HCT116 (cell line): ENCODE data around the gene TMEM243. TPM values are rescaled to one million over a fixed set of nuclear protein-coding genes. Genes with fewer than 3 reads are reported as not detected.

Experiments
- ATAC-seq: fragments of 200-7000 bp; cut with Tn5 transposase; 2 replicates; pipeline ENCODE4 v1.9.1; 2020; ENCODE audit warnings: mild to moderate bottlenecking, moderate library complexity
- BruUV-seq: library from RNA; stranded (reverse); fragments of 400-500 nt; replicated peaks from 2 replicates; lab custom pipeline; 2021; lab: Mats Ljungman, UMichigan
- CTCF ChIA-PET: fragments of 300-600 bp; sonication (Branson Sonifier 250); formaldehyde crosslinking; loops from one replicate; lab custom pipeline; 2021; ENCODE audit warnings: antibody characterized with exemption; lab: Charles Lee
- POLR2A ChIA-PET: fragments of 300-600, 350-600 bp; sonication (Branson Sonifier 250); formaldehyde crosslinking; loops from one replicate; lab custom pipeline; 2021; ENCODE audit warnings: antibody characterized with exemption; lab: Charles Lee
- RAD21 ChIA-PET, 2 experiments: fragments of 300-600 bp; sonication (Branson Sonifier 250); formaldehyde crosslinking; loops; one replicate each; lab custom pipeline; 2023; ENCODE audit warnings: low total read pairs in 2 of 2; ENCODE audit not compliant: uncharacterized antibody in 2 of 2, unreplicated experiment in 2 of 2, low non-redundant PET in 1 of 2; lab: Charles Lee
- DNase-seq: peaks from one replicate; pipeline ENCODE4 v3.0.0-alpha.2; 2010; ENCODE audit warnings: low read depth, low spot score
- H2AFZ ChIP-seq: fragments of 200-600 bp; shearing (Covaris generic), sonication (generic); 2 replicates; pipeline ENCODE4 v1.6.1; 2017; ENCODE audit warnings: low read depth, mixed run types, mixed read lengths, antibody characterized with exemption, low read length; ENCODE audit not compliant: poor library complexity, severe bottlenecking
- H3K27ac ChIP-seq: 2 replicates; pipeline ENCODE4 v1.5.1; 2012; ENCODE audit warnings: low read depth, low read length
- H3K27me3 ChIP-seq: fragments of 200-600 bp; sonication (generic); 2 replicates; pipeline ENCODE4 v1.6.1; 2016; ENCODE audit warnings: mixed run types, low read length, mixed read lengths; ENCODE audit not compliant: insufficient read depth
- H3K36me3 ChIP-seq, 2 experiments: fragments of 200-500 bp in 1 of 2; fragments of 200-600 bp in 1 of 2; sonication (Bioruptor generic) in 1 of 2; sonication (generic) in 1 of 2; 2 replicates each; pipeline versions ENCODE4 v1.5.1 to v1.6.1; 2014 to 2016; ENCODE audit warnings: low read length in 2 of 2, inconsistent platforms in 1 of 2, mixed read lengths in 1 of 2, mixed run types in 1 of 2; ENCODE audit not compliant: insufficient read depth in 2 of 2, control insufficient read depth in 1 of 2
- H3K4me1 ChIP-seq, 2 experiments: fragments of 200-600 bp in 1 of 2; sonication (generic) in 1 of 2; 2 replicates each; pipeline versions ENCODE4 v1.5.1 to v1.6.1; 2012 to 2017; ENCODE audit warnings: low read length in 2 of 2, inconsistent platforms in 1 of 2, mild to moderate bottlenecking in 1 of 2, mixed read lengths in 1 of 2, mixed run types in 1 of 2, moderate library complexity in 1 of 2; ENCODE audit not compliant: insufficient read depth in 2 of 2, control insufficient read depth in 1 of 2
- H3K4me2 ChIP-seq: fragments of 200-600 bp; sonication (generic); 2 replicates; pipeline ENCODE4 v1.6.1; 2017; ENCODE audit warnings: mixed run types, low read length, mixed read lengths
- H3K4me3 ChIP-seq, 2 experiments: fragments of 200-600 bp in 1 of 2; sonication (generic) in 1 of 2; replicated peaks in 1 of 2; 2 replicates each; pipeline ENCODE4 v1.5.1; 2011 to 2016; ENCODE audit warnings: low read length in 2 of 2, control low read depth in 1 of 2, low read depth in 1 of 2, mild to moderate bottlenecking in 1 of 2, mixed read lengths in 1 of 2, mixed run types in 1 of 2
- H3K79me2 ChIP-seq: fragments of 200-600 bp; sonication (generic); 2 replicates; pipeline ENCODE4 v1.6.1; 2017; ENCODE audit warnings: mild to moderate bottlenecking, mixed run types, low read length, moderate library complexity, mixed read lengths; ENCODE audit not compliant: insufficient read depth
- H3K9ac ChIP-seq: fragments of 200-600 bp; sonication (generic); 2 replicates; pipeline ENCODE4 v1.6.1; 2016; ENCODE audit warnings: low read length, mixed read lengths
- H3K9me2 ChIP-seq: fragments of 200-600 bp; sonication (generic), shearing (Covaris generic); 2 replicates; pipeline ENCODE4 v1.6.1; 2017; ENCODE audit warnings: mixed run types, mild to moderate bottlenecking, moderate library complexity; ENCODE audit not compliant: insufficient read depth
- H3K9me3 ChIP-seq, 2 experiments: fragments of 200-500 bp in 1 of 2; fragments of 200-600 bp in 1 of 2; sonication (Bioruptor generic) in 1 of 2; sonication (generic) in 1 of 2; 2 replicates each; pipeline ENCODE4 v1.6.1; 2014 to 2017; ENCODE audit warnings: low read length in 2 of 2, mixed read lengths in 2 of 2, inconsistent platforms in 1 of 2, low read depth in 1 of 2, mild to moderate bottlenecking in 1 of 2, mixed run types in 1 of 2, moderate library complexity in 1 of 2; ENCODE audit not compliant: control insufficient read depth in 1 of 2, insufficient read depth in 1 of 2
- H4K20me1 ChIP-seq: fragments of 200-600 bp; sonication (generic), shearing (Covaris generic); 2 replicates; pipeline ENCODE4 v1.6.1; 2017; ENCODE audit warnings: mixed run types, mild to moderate bottlenecking, moderate library complexity; ENCODE audit not compliant: insufficient read depth
- CBX3 ChIP-seq: IDR thresholded peaks from 2 replicates; pipeline ENCODE4 v1.6.1; 2012; ENCODE audit warnings: low read depth
- EZH2phosphoT487 ChIP-seq: fragments of 200-600 bp; IDR thresholded peaks from 2 replicates; pipeline ENCODE4 v1.6.1; 2018; ENCODE audit warnings: antibody characterized with exemption, borderline replicate concordance
- POLR2AphosphoS5 ChIP-seq: IDR thresholded peaks from 2 replicates; pipeline ENCODE4 v1.6.1; 2011; ENCODE audit warnings: mild to moderate bottlenecking, low read depth, low read length, moderate library complexity
- RAD21 ChIP-seq: IDR thresholded peaks from 2 replicates; pipeline ENCODE4 v1.6.1; 2012; ENCODE audit warnings: low read depth, mild to moderate bottlenecking
- SIN3A ChIP-seq: IDR thresholded peaks from 2 replicates; pipeline ENCODE4 v1.6.1; 2012; ENCODE audit warnings: low read depth
- SP1 ChIP-seq: IDR thresholded peaks from 2 replicates; pipeline ENCODE4 v1.6.1; 2012; ENCODE audit warnings: low read depth
- YY1 ChIP-seq: IDR thresholded peaks from 2 replicates; pipeline ENCODE4 v1.6.1; 2011; ENCODE audit warnings: low read length, low read depth, moderate library complexity, mild to moderate bottlenecking; ENCODE audit not compliant: insufficient replicate concordance; ENCODE audit errors: extremely low read depth
- ZFX ChIP-seq: fragments of 450-650 bp; IDR thresholded peaks from 2 replicates; pipeline ENCODE4 v1.6.1; 2017
- intact Hi-C: fragments of 100-400 bp; cut with micrococcal nuclease; formaldehyde crosslinking; loops from 2 replicates; pipeline ENCODE4 v1.10.0; 2022
- total RNA-seq: library from RNA; stranded (reverse); gene quantifications from one replicate; pipeline ENCODE4 v1.2.1, GENCODE V29; 2021; ENCODE audit not compliant: unreplicated experiment
- TF ChIP-seq, protein P1 (sequence below), 3 experiments: fragments of 200-600 bp in 1 of 3; sonication (generic) in 1 of 3; IDR thresholded peaks in 2 of 3; conservative IDR thresholded peaks in 1 of 3; 2 replicates each; pipeline ENCODE4 v1.5.1; 2012 to 2017; ENCODE audit warnings: low read depth in 2 of 3, low read length in 2 of 3, antibody characterized with exemption in 1 of 3, borderline replicate concordance in 1 of 3, control low read depth in 1 of 3, mild to moderate bottlenecking in 1 of 3, mixed read lengths in 1 of 3, mixed run types in 1 of 3, moderate library complexity in 1 of 3; ENCODE audit not compliant: insufficient read depth in 1 of 3

The TMEM243 gene
- total RNA-seq, 1 experiment from 2014 or later = 23.3 TPM

DNA sequence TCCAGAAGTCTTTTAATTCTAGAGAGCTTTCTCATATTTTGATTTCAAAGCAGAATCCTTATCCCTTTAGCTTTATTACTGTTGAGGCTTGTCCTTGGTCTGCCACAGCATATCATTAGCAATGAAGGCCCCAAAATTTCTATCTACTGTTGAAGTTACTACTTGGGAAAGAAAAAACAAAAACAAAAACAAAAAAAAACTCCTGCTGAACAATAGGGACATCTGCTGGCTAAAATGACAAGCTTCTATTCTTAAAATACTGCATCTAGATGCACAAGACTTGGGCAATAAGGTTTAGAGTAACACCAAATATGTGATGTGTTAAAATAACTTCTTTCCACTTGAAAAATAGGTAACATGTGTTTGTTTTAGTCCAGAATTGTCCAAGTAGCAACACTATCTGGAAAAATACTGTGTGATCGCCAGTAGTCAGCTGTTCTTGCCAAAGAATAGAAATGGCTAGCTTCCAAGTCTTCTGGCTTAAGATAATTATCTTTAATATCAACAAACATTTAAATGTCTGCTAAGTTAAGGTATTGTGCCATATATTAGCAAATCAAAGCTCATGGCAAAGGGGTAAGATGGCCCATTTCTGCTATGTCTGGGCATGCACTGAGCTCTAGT lies 71.1 kb downstream of the TMEM243 start:
- Histone ChIP-seq H3K4me1 (peaks cover 4 to 8% of the 10 kb centered on the region in 2 experiments; a peak in 3 of 4 replicates), H3K9ac (no peak overlapping the region), H2AFZ (no peak overlapping the region), H3K9me3 (no peaks in the 10 kb centered on the region), H3K27ac (no peak overlapping the region), H3K36me3 (no peaks in the 10 kb centered on the region), H3K79me2 (peaks cover 7% of the 10 kb centered on the region), H3K27me3 (no peaks in the 10 kb centered on the region), H3K9me2 (no peaks in the 10 kb centered on the region), H3K4me2 (no peak overlapping the region), H3K4me3 (no peak overlapping the region), H4K20me1 (no peaks in the 10 kb centered on the region)
- ChIA-PET CTCF (interaction anchor here (0.7 to 4.1 kb wide), 12 partner anchors 89 to 785 kb away, joined by 3 to 32 read pairs (median 3); partner anchors contain the start of genes ADAM22 and ELAPOR2), RAD21 (interaction anchor here (0.5 to 0.7 kb wide), 3 partner anchors 135 to 221 kb away, joined by 3 to 5 read pairs (median 3); no protein-coding TSS in a partner anchor), POLR2A (interaction anchor here (0.9 kb wide), 1 partner anchor 89 kb away, joined by 3 read pairs; the partner anchor contains the start of gene ELAPOR2)
- TF ChIP-seq, protein P1, sequence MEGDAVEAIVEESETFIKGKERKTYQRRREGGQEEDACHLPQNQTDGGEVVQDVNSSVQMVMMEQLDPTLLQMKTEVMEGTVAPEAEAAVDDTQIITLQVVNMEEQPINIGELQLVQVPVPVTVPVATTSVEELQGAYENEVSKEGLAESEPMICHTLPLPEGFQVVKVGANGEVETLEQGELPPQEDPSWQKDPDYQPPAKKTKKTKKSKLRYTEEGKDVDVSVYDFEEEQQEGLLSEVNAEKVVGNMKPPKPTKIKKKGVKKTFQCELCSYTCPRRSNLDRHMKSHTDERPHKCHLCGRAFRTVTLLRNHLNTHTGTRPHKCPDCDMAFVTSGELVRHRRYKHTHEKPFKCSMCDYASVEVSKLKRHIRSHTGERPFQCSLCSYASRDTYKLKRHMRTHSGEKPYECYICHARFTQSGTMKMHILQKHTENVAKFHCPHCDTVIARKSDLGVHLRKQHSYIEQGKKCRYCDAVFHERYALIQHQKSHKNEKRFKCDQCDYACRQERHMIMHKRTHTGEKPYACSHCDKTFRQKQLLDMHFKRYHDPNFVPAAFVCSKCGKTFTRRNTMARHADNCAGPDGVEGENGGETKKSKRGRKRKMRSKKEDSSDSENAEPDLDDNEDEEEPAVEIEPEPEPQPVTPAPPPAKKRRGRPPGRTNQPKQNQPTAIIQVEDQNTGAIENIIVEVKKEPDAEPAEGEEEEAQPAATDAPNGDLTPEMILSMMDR (IDR thresholded peaks at IDR 0.05 in 2 of 3, conservative IDR thresholded peaks at IDR 0.05 in 1 of 3; ENCODE audit: borderline replicate concordance in 1 of 3, insufficient read depth in 1 of 3, low read depth in 2 of 3, low read length in 2 of 3) = peak; percentile 54 to 83 (median 74)
- no peak for TF ChIP-seq CBX3
- peak; percentile 87 for TF ChIP-seq RAD21
- no peak for TF ChIP-seq ZFX
- no peak for TF ChIP-seq YY1
- TF ChIP-seq POLR2AphosphoS5 = no peak
- no peak for TF ChIP-seq SP1
- no peak for TF ChIP-seq EZH2phosphoT487
- TF ChIP-seq SIN3A = no peak
- no peak for ATAC-seq
- peak; percentile 24 for DNase-seq
- BruUV-seq = no TSS peak
- intact Hi-C loops = loop anchor here (1.0 kb wide), 4 partner anchors 88 to 234 kb away; no protein-coding TSS in a partner anchor
